Gastrocnemius medialis (tissue), 4 donors: ENCODE results near the gene CLEC1A.
A peak's percentile ranks its signal among the peaks of the same experiment; 100 is the strongest.

Experiments used
- CTCF ChIP-seq, 5 experiments: fragments of 450-650 bp in 3 of 5; fragments of 200-600 bp in 2 of 5; sonication (generic) in 2 of 5; IDR thresholded peaks in 4 of 5; conservative IDR thresholded peaks in 1 of 5; 1 replicate in 4 of 5; 2 replicates in 1 of 5; pipeline ENCODE4 v1.5.1; 2016 to 2019; ENCODE audit warnings: antibody characterized with exemption in 5 of 5, mild to moderate bottlenecking in 3 of 5, moderate library complexity in 3 of 5
- POLR2A ChIP-seq, 2 donors: fragments of 450-650 bp; IDR thresholded peaks; one replicate each; pipeline ENCODE4 v1.6.1; 2017; ENCODE audit warnings: antibody characterized with exemption in 2 of 2, mild to moderate bottlenecking in 2 of 2, moderate library complexity in 2 of 2

GRCh38 chr12:10067942-10068341 is 30.8 kb downstream of the CLEC1A start:
- TF ChIP-seq CTCF (IDR thresholded peaks at IDR 0.05 in 4 of 5, conservative IDR thresholded peaks at IDR 0.05 in 1 of 5) (no peak), POLR2A (IDR thresholded peaks at IDR 0.05) (peak in 1 of 2 donors; percentile 20)
